IPS-18a (cell line): ENCODE measurements around the gene CIPC.

ENCODE experiments used
- H3K27ac ChIP-seq: one replicate; pipeline ENCODE4 v1.5.1; 2013; ENCODE audit warnings: low read length
- H3K27me3 ChIP-seq: one replicate; pipeline ENCODE4 v1.6.1; 2013; ENCODE audit warnings: mild to moderate bottlenecking, low read length; ENCODE audit not compliant: control insufficient read depth, insufficient read depth
- H3K36me3 ChIP-seq: one replicate; pipeline ENCODE4 v1.6.1; 2013; ENCODE audit warnings: low read depth, low read length; ENCODE audit not compliant: control insufficient read depth
- H3K4me1 ChIP-seq: one replicate; pipeline ENCODE4 v1.6.1; 2013; ENCODE audit warnings: low read depth, low read length; ENCODE audit not compliant: control insufficient read depth
- H3K4me3 ChIP-seq: one replicate; pipeline ENCODE4 v1.5.1; 2013; ENCODE audit warnings: low read length
- H3K9ac ChIP-seq: one replicate; pipeline ENCODE4 v1.6.1; 2013; ENCODE audit warnings: mild to moderate bottlenecking, low read length, moderate library complexity
- H3K9me3 ChIP-seq: one replicate; pipeline ENCODE4 v1.6.1; 2013; ENCODE audit warnings: low read depth, low read length; ENCODE audit not compliant: control insufficient read depth

CIPC gene

DNA sequence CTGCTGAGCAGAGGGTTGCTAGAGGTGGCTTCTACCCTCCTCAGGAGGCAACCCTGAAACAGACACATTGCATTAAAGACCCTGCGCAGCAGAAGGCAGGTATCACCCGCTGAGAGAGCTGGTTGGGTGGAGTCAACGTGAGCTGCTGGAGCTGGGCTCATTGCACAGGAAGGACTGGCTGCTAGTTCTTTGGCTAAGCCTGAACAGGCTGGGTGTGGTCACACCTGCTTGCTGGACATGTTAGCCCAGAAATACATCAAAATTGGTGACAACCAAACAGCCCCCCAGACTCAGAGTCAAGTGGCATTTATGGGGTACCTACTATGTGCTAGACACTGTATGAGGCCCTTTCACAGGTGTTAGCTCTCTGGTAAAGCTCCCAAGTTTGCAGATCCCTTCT, 35.8 kb upstream of the CIPC start:
- Histone ChIP-seq H3K9me3 (no peaks in the 10 kb centered on the region), H3K4me1 (peaks cover 15% of the 10 kb centered on the region), H3K36me3 (no peaks in the 10 kb centered on the region), H3K4me3 (no peak overlapping the region), H3K9ac (no peak overlapping the region), H3K27me3 (no peaks in the 10 kb centered on the region), H3K27ac (no peak overlapping the region)

GRCh38 chr14:77063571-77064171, 34.4 kb upstream of the CIPC start:
- Histone ChIP-seq H3K4me1 (peaks cover 15% of the 10 kb centered on the region), H3K27ac (no peak overlapping the region), H3K27me3 (no peaks in the 10 kb centered on the region), H3K4me3 (no peak overlapping the region), H3K36me3 (no peaks in the 10 kb centered on the region), H3K9me3 (no peaks in the 10 kb centered on the region), H3K9ac (no peak overlapping the region)

- H3K9me3 ChIP-seq = no peaks in the 10 kb centered on the region
- H3K36me3 ChIP-seq = no peaks in the 10 kb centered on the region
- H3K4me1 ChIP-seq = peaks cover 9% of the 10 kb centered on the region
- H3K27ac ChIP-seq = no peak overlapping the region
- H3K4me3 ChIP-seq = no peak overlapping the region
- H3K9ac ChIP-seq = no peak overlapping the region
- H3K27me3 ChIP-seq = no peaks in the 10 kb centered on the region
These were observed 33.4 kb upstream of the CIPC start for GRCh38 chr14:77064521-77065178.

DNA sequence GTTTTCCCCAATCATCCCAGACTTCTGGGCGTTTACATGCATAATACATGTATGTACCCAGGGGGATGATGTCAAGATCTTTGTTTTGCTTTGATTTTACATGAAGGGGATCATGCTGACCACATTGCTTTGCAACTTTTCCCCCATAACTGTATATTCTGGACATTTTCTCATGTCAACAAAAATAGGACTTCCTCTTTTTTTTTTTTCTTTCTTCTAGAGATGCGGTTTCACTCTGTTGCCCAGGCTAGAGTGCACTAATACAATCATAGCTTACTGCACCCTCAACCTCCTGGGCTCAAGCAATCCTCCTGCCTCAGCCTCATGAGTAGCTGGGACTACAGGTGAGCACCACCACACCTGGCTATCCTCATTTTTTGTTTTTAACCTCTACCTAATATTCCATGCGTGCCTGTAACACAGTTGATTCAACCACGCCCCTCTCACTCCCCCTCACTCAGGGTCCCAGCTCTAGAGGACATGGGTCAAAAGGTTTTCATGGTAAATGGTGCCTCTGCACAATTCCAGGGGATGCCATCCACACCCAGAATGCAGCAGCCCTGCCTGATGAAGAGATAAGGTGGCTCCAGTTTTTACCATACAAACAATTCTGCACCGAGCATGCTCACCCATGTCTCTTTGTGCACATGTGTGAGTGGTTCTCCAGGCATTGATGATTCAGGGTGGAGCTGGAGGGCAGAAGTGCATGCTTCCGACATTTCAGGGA, 32.0 kb upstream of the CIPC start:
- H3K4me1 ChIP-seq = peaks cover 9% of the 10 kb centered on the region
- H3K27ac ChIP-seq = no peak overlapping the region
- H3K27me3 ChIP-seq = no peaks in the 10 kb centered on the region
- H3K36me3 ChIP-seq = no peaks in the 10 kb centered on the region
- no peak overlapping the region for H3K9ac ChIP-seq
- no peak overlapping the region for H3K4me3 ChIP-seq
- H3K9me3 ChIP-seq = no peaks in the 10 kb centered on the region

DNA sequence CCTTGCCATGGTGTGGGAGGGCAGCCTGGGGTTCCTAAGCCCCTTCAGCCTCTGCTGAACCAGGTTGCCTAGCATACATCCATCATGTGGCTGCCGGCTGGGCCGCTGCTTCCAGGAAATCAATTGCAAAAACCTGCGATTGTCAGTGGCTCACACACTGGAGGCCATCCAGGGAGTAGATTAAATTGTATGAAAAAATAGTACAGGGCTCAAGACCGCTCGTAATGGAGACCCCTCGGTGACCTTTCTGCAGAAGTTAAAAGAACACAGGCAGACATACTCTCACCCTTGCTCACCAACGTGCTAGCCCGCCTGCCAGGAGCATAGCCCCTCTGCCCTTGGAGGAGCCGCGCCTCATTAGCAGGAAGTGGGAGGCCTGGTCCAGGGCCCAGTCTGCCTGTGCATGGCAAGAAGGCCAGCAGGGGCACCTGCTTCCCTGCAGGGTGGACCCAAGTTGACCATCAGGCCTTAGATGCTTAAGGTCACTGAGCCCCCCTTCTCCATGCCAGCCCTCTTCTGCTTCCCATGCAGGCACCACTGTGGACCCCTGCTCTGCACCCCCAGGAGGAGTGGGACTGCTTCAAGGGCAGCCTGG, 31.4 kb upstream of the CIPC start:
- H3K4me1 ChIP-seq = peaks cover 8% of the 10 kb centered on the region
- H3K9me3 ChIP-seq = no peaks in the 10 kb centered on the region
- no peaks in the 10 kb centered on the region for H3K27me3 ChIP-seq
- no peaks in the 10 kb centered on the region for H3K36me3 ChIP-seq
- no peak overlapping the region for H3K27ac ChIP-seq
- no peak overlapping the region for H3K9ac ChIP-seq
- no peak overlapping the region for H3K4me3 ChIP-seq

GRCh38 chr14:77067632-77068516, 30.2 kb upstream of the CIPC start:
- Histone ChIP-seq H3K9me3 (no peaks in the 10 kb centered on the region), H3K27ac (no peak overlapping the region), H3K27me3 (no peaks in the 10 kb centered on the region), H3K36me3 (no peaks in the 10 kb centered on the region), H3K4me1 (peaks cover 4% of the 10 kb centered on the region), H3K4me3 (no peak overlapping the region), H3K9ac (no peak overlapping the region)

DNA sequence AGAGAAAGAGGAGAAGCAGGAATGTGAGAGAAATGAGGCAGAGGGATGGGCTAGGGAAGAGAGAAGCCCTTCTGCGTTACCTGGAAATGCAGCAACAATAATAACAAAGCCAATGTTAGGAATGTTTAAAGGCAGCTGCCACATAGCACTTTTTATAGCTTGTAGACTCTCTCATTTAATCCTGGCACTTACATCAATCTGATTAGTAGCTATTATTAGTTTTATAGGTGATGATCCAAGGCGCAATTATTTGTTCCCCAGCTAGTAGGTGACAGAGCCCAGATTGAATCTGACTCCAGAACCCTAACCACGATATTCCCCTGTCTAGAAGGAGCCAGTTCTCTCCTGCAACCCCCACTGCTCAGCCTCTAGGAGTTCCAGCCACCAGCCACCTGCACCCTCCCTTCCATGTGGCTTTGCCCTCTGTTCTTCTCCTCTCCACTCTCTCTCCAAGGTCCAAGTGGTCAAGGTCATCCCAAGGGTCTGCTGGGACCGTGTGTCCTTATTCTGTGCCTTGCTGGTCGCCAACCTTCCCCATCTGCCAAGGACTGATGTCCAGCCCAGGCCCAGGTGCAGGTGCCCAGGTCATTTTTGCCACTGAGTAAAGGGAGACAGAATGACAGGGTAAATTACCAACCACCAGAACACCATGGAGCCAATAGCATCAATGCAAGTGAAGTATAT, 29.4 kb upstream of the CIPC start:
- H3K9ac ChIP-seq = no peak overlapping the region

GRCh38 chr14:77069551-77069950, 28.5 kb upstream of the CIPC start:
- Histone ChIP-seq H3K4me3 (no peak overlapping the region), H3K9me3 (no peaks in the 10 kb centered on the region), H3K4me1 (peaks cover 4% of the 10 kb centered on the region)

More for the DNA sequence above, 29.4 kb upstream of the CIPC start:
- Histone ChIP-seq H3K36me3 (no peaks in the 10 kb centered on the region), H3K4me3 (no peak overlapping the region), H3K4me1 (peaks cover 4% of the 10 kb centered on the region), H3K27ac (no peak overlapping the region), H3K9me3 (no peaks in the 10 kb centered on the region), H3K27me3 (no peaks in the 10 kb centered on the region)

GRCh38 chr14:77071938-77072388, 26.1 kb upstream of the CIPC start:
- Histone ChIP-seq H3K27ac (no peak overlapping the region), H3K9ac (no peak overlapping the region), H3K4me1 (peaks cover 17% of the 10 kb centered on the region), H3K36me3 (no peaks in the 10 kb centered on the region), H3K4me3 (no peak overlapping the region), H3K27me3 (no peaks in the 10 kb centered on the region), H3K9me3 (no peaks in the 10 kb centered on the region)

More at GRCh38 chr14:77069551-77069950, 28.5 kb upstream of the CIPC start:
- Histone ChIP-seq H3K36me3 (no peaks in the 10 kb centered on the region), H3K9ac (no peak overlapping the region), H3K27me3 (no peaks in the 10 kb centered on the region), H3K27ac (no peak overlapping the region)

DNA sequence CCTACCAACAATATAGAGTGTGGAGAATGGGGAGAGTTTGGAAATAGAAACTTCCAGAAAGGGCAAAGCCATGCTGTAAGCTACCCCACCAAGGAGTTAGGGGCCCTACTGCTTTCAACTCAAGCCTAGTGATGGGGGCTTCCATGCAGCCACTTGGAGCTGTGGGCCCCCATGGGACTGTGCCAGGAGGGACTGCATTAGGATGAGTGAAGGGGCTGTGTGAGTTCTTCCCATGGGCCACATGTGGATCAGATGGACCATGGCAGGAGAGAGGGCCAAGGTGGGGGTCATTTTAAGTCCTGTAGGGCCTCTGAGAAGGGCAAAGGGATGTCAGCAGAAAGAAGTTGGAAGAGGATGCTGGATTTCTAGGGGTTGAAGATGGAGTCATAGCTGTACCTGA, 23.1 kb upstream of the CIPC start:
- no peak overlapping the region for H3K9ac ChIP-seq
- H3K9me3 ChIP-seq = no peaks in the 10 kb centered on the region
- no peaks in the 10 kb centered on the region for H3K27me3 ChIP-seq
- no peak overlapping the region for H3K4me3 ChIP-seq
- H3K27ac ChIP-seq = no peak overlapping the region
- peaks cover 17% of the 10 kb centered on the region for H3K4me1 ChIP-seq
- H3K36me3 ChIP-seq = no peaks in the 10 kb centered on the region
